HG02885 (cell line): ENCODE results near the gene IMPACT.

Source experiments
- ATAC-seq: cut with Tn5 transposase; IDR thresholded peaks from one replicate; pipeline ENCODE4 v1.9.1; 2021; ENCODE audit warnings: mild to moderate bottlenecking; ENCODE audit not compliant: unreplicated experiment, poor library complexity

IMPACT gene

GRCh38 chr18:24470805-24471204 lies 44.3 kb downstream of the IMPACT start:
- ATAC-seq = no peak

DNA sequence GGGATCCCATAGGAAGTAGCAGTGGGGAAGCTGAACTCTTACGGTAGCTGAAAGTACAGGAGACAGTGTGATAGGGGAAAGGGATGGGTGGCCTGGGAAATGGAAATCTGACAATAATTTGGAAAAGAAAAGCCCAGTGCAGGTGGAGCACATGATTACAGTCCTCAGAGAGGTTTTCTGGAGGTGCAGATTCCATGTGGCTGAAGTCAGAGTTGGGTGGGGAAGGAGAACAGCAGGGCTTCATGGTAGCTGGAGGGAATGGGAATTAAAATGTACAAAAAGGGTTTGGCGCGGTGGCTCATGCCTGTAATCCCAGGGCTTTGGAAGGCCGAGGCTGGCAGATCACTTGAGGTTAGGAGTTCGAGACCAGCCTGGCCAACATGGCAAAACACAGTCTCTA lies 46.1 kb downstream of the IMPACT start:
- no peak for ATAC-seq

GRCh38 chr18:24474406-24474805 lies 47.9 kb downstream of the IMPACT start:
- ATAC-seq = no peak

DNA sequence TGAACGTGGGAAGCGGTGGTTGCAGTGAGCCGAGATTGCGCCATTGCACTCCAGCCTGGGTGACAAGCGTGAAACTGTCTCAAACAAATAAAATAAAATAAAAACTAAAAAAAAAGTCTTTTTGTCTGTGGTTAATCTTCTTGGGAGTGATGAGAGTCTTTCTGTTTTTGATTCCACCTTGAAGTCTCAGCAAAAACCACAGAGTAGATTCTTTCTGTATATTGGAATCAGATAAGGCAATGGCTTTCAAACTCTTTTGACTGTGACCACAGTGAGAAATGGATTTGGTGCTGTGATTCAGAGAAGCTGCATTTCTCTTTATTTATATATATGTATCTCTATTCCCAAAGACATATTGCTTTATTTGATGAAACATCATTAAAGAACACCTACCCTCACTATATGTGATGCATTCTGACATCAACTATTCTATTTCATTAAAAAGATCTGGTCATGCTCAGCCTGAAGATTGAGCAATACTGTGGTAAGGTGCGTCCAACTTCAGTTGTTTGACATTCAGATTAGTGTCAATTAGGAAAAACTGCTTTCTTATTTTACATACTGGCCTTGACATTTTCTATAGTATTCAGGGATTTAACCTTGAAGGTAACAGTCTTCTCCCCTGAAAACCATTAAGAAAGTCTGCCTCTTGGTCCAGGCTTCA lies 49.6 kb downstream of the IMPACT start:
- no peak for ATAC-seq

- ATAC-seq = no peak
These were observed 52.9 kb downstream of the IMPACT start for GRCh38 chr18:24479371-24479770.

DNA sequence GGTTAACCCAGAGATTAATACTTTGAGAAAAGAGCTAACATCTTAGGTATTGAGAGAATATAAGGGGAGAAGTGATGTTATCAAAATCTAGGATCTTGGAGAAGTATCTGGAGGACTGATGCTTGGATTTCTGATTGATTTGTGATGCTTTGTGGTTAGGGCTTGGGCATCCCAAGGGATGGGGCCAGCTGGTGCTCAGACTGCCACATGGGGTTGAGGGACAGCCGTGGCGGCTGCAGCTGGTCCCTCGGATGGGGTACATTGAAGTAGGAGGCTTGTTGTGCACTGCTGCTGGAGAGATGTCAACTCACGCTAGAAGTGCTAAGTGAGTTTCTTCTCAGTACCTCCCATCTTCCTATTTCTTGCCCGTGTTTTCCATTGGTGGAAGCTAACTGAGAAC lies 56.4 kb downstream of the IMPACT start:
- no peak for ATAC-seq

- no peak for ATAC-seq
These were observed 59.2 kb downstream of the IMPACT start for GRCh38 chr18:24485681-24486080.

DNA sequence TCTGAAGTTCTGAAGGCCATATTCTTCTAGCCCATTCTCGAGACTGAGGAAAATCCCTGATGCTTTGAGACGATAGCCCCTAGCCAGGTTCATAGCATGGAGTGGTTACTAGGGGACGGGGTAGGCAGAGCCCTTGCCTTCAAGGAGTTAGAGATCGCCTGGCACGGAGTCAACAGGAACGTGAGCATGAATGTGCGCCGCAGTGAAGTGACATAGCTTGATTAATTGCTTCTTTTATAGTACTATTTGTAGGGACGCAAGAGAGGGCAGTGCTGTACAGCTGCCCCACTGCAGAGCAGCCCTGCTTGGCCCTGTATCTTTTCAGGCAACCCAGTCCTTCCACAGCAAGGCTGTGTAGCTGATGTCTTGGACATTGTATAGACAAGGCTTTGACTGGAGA lies 60.2 kb downstream of the IMPACT start:
- ATAC-seq = no peak

- no peak for ATAC-seq
These were observed 62.5 kb downstream of the IMPACT start for GRCh38 chr18:24488824-24489493.

GRCh38 chr18:24490539-24490938 lies 64.1 kb downstream of the IMPACT start:
- ATAC-seq = no peak

GRCh38 chr18:24491927-24492834 lies 65.7 kb downstream of the IMPACT start:
- peak; percentile 77 for ATAC-seq

- no peak for ATAC-seq
These were observed 68.1 kb downstream of the IMPACT start for GRCh38 chr18:24494586-24494985.

GRCh38 chr18:24497031-24497754 lies 70.7 kb downstream of the IMPACT start:
- ATAC-seq = no peak

GRCh38 chr18:24499814-24500213 lies 73.3 kb downstream of the IMPACT start:
- ATAC-seq = no peak

- no peak for ATAC-seq
These were observed 73.7 kb downstream of the IMPACT start for GRCh38 chr18:24500217-24500616.

GRCh38 chr18:24500766-24501165 lies 74.3 kb downstream of the IMPACT start:
- no peak for ATAC-seq

DNA sequence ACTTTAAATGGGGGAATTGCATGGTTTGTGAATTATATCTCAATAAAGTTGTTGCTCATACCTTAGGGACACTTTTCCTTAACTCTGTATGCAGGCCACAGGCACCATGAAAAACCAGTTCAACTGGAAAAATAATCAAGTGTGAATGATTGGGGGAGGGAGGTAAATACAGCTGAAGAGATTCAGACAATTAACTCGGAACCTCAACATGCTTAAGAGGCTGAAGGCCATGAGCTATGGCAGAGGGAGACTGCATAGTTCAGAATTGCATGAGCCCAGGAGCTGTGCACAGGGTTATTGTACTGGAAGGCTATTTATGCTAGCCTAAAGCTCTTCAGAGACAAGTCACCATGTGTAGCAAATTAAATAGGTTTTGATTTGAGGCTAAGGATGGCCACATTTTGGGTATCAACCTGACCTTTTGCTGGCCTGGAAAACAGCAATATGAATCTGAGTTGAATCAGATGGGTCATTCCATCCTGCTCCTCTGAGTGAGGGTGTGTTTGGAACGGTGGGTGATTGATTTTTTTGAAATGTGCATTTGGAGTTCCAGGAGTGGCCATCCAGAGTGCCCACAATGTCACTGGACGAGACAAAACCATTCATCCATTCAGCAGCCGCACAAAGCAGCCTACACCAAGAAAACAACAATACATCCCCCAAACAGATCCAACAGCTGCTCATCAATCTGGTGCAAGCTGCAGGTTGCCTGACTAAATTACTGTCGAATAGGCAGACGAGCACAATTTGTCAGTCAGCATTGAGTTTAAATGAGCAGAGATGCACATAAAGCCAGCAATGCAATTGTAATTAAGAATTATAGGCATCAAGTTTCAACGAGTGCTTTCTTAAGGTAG lies 76.4 kb downstream of the IMPACT start:
- no peak for ATAC-seq
